WTC11 (cell line): ENCODE results near the gene ANKRD29.

Experiments
- CREB1 ChIP-seq: sonication (generic); formaldehyde crosslinking; IDR thresholded peaks from 2 replicates; pipeline ENCODE4 v1.8.0; 2023; ENCODE audit warnings: mild to moderate bottlenecking, missing genetic modification reagents
- CTCF ChIP-seq: fragments of 200-600 bp; IDR thresholded peaks from 2 replicates; pipeline ENCODE4 v1.8.0; 2022; ENCODE audit warnings: antibody characterized with exemption
- GTF2I ChIP-seq: fragments of 250-450 bp; sonication (Bioruptor Pico); conservative IDR thresholded peaks from 2 replicates; pipeline ENCODE4 v1.4.0; 2021; ENCODE audit warnings: mild to moderate bottlenecking
- HMGXB4 ChIP-seq: sonication (generic); formaldehyde crosslinking; IDR thresholded peaks from 2 replicates; pipeline ENCODE4 v1.8.1; 2023; ENCODE audit warnings: mild to moderate bottlenecking, moderate library complexity, missing genetic modification reagents
- MLX ChIP-seq: sonication (generic); formaldehyde crosslinking; IDR thresholded peaks from 2 replicates; pipeline ENCODE4 v1.8.1; 2023; ENCODE audit warnings: mild to moderate bottlenecking, missing genetic modification reagents, moderate library complexity
- NFATC4 ChIP-seq: fragments of 250-450 bp; sonication (Bioruptor Pico); IDR thresholded peaks from 2 replicates; pipeline ENCODE4 v1.9.0; 2021; ENCODE audit warnings: mild to moderate bottlenecking
- NR2C2 ChIP-seq: sonication (generic); formaldehyde crosslinking; IDR thresholded peaks from 2 replicates; pipeline ENCODE4 v1.8.0; 2022; ENCODE audit warnings: mild to moderate bottlenecking, missing genetic modification reagents
- SMAD3 ChIP-seq: sonication (generic); formaldehyde crosslinking; IDR thresholded peaks from 2 replicates; pipeline ENCODE4 v1.8.0; 2022; ENCODE audit warnings: missing genetic modification reagents, mild to moderate bottlenecking, borderline replicate concordance
- USF1 ChIP-seq: sonication (generic); formaldehyde crosslinking; IDR thresholded peaks from 2 replicates; pipeline ENCODE4 v1.8.0; 2022; ENCODE audit warnings: mild to moderate bottlenecking, missing genetic modification reagents
- ZNF232 ChIP-seq: sonication (generic); formaldehyde crosslinking; IDR thresholded peaks from 2 replicates; pipeline ENCODE4 v1.8.0; 2022; ENCODE audit warnings: mild to moderate bottlenecking, missing genetic modification reagents
- ZNF263 ChIP-seq: sonication (generic); formaldehyde crosslinking; IDR thresholded peaks from 2 replicates; pipeline ENCODE4 v1.8.1; 2022; ENCODE audit warnings: low read depth, mild to moderate bottlenecking, moderate library complexity, missing genetic modification reagents
- ZNF281 ChIP-seq: sonication (generic); formaldehyde crosslinking; IDR thresholded peaks from 2 replicates; pipeline ENCODE4 v1.8.0; 2023; ENCODE audit warnings: mild to moderate bottlenecking, missing genetic modification reagents

- TF ChIP-seq USF1 (no peak), GTF2I (no peak), CTCF (no peak), NFATC4 (CRISPR knock-in tag) (no peak), ZNF263 (no peak), SMAD3 (CRISPR knock-in tag) (no peak), CREB1 (CRISPR knock-in tag) (no peak), NR2C2 (CRISPR knock-in tag) (no peak), ZNF281 (CRISPR knock-in tag) (no peak), HMGXB4 (CRISPR knock-in tag) (no peak), MLX (CRISPR knock-in tag) (no peak), ZNF232 (no peak)
Measured at GRCh38 chr18:23667114-23667513, 4.4 kb upstream of the ANKRD29 start.
